NCI-H1436 (cell line): ENCODE results near the gene PDE1C.

Experiments used
- DNase-seq: peaks from one replicate; lab custom pipeline; 2025; lab: John Stamatoyannopoulos, UW

Gene PDE1C

GRCh38 chr7:31775556-31775955 lies 294.7 kb downstream of the PDE1C start:
- no peak for DNase-seq

GRCh38 chr7:31772211-31772610 lies 298.0 kb downstream of the PDE1C start:
- DNase-seq: no peak

GRCh38 chr7:31767686-31768358 lies 302.4 kb downstream of the PDE1C start:
- DNase-seq: no peak

- no peak for DNase-seq
Measured at GRCh38 chr7:31764462-31764861, 305.7 kb downstream of the PDE1C start.

GRCh38 chr7:31763548-31763947 lies 306.7 kb downstream of the PDE1C start:
- no peak for DNase-seq

GRCh38 chr7:31761646-31762045 lies 308.6 kb downstream of the PDE1C start:
- DNase-seq: no peak

GRCh38 chr7:31758755-31759154 lies 311.5 kb downstream of the PDE1C start:
- DNase-seq: no peak

GRCh38 chr7:31751726-31752125 lies 318.5 kb downstream of the PDE1C start:
- no peak for DNase-seq

GRCh38 chr7:31748084-31748483 lies 322.1 kb downstream of the PDE1C start:
- no peak for DNase-seq

GRCh38 chr7:31747553-31747952 lies 322.7 kb downstream of the PDE1C start:
- DNase-seq: no peak

- DNase-seq: peak; percentile 37
Measured at GRCh38 chr7:31744294-31744874, 325.8 kb downstream of the PDE1C start.

GRCh38 chr7:31741852-31742251 lies 328.4 kb downstream of the PDE1C start:
- no peak for DNase-seq

- peak; percentile 46 for DNase-seq
Measured at GRCh38 chr7:31735991-31736982, 333.9 kb downstream of the PDE1C start.

GRCh38 chr7:31734456-31734855 lies 335.8 kb downstream of the PDE1C start:
- no peak for DNase-seq

- no peak for DNase-seq
Measured at GRCh38 chr7:31729195-31729804, 340.9 kb downstream of the PDE1C start.

- no peak for DNase-seq
Measured at GRCh38 chr7:31724696-31725095, 345.5 kb downstream of the PDE1C start.

GRCh38 chr7:31720366-31720765 lies 349.8 kb downstream of the PDE1C start:
- DNase-seq: no peak

- no peak for DNase-seq
Measured at GRCh38 chr7:31716355-31716754, 353.9 kb downstream of the PDE1C start.

GRCh38 chr7:31710171-31710570 lies 360.0 kb downstream of the PDE1C start:
- no peak for DNase-seq

- no peak for DNase-seq
Measured at GRCh38 chr7:31707089-31707488, 363.1 kb downstream of the PDE1C start.

GRCh38 chr7:31705377-31705776 lies 364.8 kb downstream of the PDE1C start:
- DNase-seq: no peak

- no peak for DNase-seq
Measured at GRCh38 chr7:31702354-31702753, 367.9 kb downstream of the PDE1C start.
